ENCODE results near the gene TRIM26. TPM values are rescaled to one million over a fixed set of nuclear protein-coding genes. Genes with fewer than 3 reads are reported as not detected.

TRIM26 gene
- total RNA-seq: 19.0 and 20.1 TPM in 2 replicates

GRCh38 chr6:30212865-30213666 lies at the start of gene TRIM26:
TSS of gene TRIM26 (minus strand) at chr6:30213406. CDS start at chr6:30199103, 14,303 bp downstream.

GRCh38 chr6:30163090-30163917 lies 49.9 kb downstream of the TRIM26 start, which contains the start of gene TRIM15:
TSS of gene TRIM15 (plus strand) at chr6:30163546. CDS start at chr6:30163685, 139 bp downstream.

GRCh38 chr6:30160785-30161531 lies 52.2 kb downstream of the TRIM26 start, which contains the start of gene TRIM10:
TSS of gene TRIM10 (minus strand) at chr6:30161211. CDS start at chr6:30160858, 353 bp downstream.

GRCh38 chr6:30135757-30136156 lies 77.4 kb downstream of the TRIM26 start, which contains the start of gene TRIM40:
TSS of gene TRIM40 (plus strand) at chr6:30136140. CDS start at chr6:30137037, 897 bp downstream.

Other genes starting within 250 kb of the TRIM26 start
- gene POLR1H, start 152.1 kb downstream of the TRIM26 start, total RNA-seq: 34.9 and 39.5 TPM in 2 replicates
- gene PPP1R11, start 146.2 kb downstream of the TRIM26 start, total RNA-seq: 10.4 and 13.1 TPM in 2 replicates
- gene RNF39, start 137.6 kb downstream of the TRIM26 start, total RNA-seq: under 0.01 TPM in 1 of 2 replicates, not detected in the other
- not detected in 2 replicates for gene TRIM31, start 100.3 kb downstream of the TRIM26 start, total RNA-seq
- not detected in 2 replicates for gene TRIM40, start 77.3 kb downstream of the TRIM26 start, total RNA-seq
- not detected in 2 replicates for gene TRIM10, start 52.2 kb downstream of the TRIM26 start, total RNA-seq
- not detected in 2 replicates for gene TRIM15, start 49.9 kb downstream of the TRIM26 start, total RNA-seq
- gene TRIM39, start 113.5 kb upstream of the TRIM26 start, total RNA-seq: 7.1 and 8.0 TPM in 2 replicates
- 20.8 and 33.1 TPM in 2 replicates for gene RPP21, start 131.8 kb upstream of the TRIM26 start, total RNA-seq

Measured in smooth muscle cell of bladder (primary cell).